ENCODE measurements around the gene NOP9.

NOP9 gene

GRCh38 chr14:24255438-24255837 is 44.2 kb upstream of the NOP9 start:
- Histone ChIP-seq H3K79me2 (ENCODE audit: low read length) (no peaks in the 10 kb centered on the region), H2AFZ (ENCODE audit: low read length) (no peak overlapping the region), H4K20me1 (ENCODE audit: insufficient read depth, low read length) (no peaks in the 10 kb centered on the region), H3K9ac (ENCODE audit: low read length) (no peak overlapping the region), H3K27ac (ENCODE audit: low read length) (no peak overlapping the region), H3K4me3 (ENCODE audit: low read length) (no peak overlapping the region), H3K27me3 (replicated peaks; ENCODE audit: insufficient read depth, low read length) (no peaks in the 10 kb centered on the region), H3F3A (ENCODE audit: insufficient read depth, low read length) (no peaks in the 10 kb centered on the region), H3K4me2 (ENCODE audit: low read depth, low read length) (no peak overlapping the region), H3K4me1 (ENCODE audit: low read length) (no peaks in the 10 kb centered on the region), H3K36me3 (replicated peaks; ENCODE audit: insufficient read depth, low read length) (no peaks in the 10 kb centered on the region), H3K9me3 (replicated peaks; ENCODE audit: insufficient read depth, low read length) (no peaks in the 10 kb centered on the region), H3K9me2 (replicated peaks; ENCODE audit: insufficient read depth, low read length) (no peaks in the 10 kb centered on the region)
- TF ChIP-seq EZH2 (optimal IDR thresholded peaks at IDR 0.05; ENCODE audit: low read depth, low read length) (no peak), EZH2phosphoT487 (IDR thresholded peaks at IDR 0.05; ENCODE audit: low read length) (no peak)
- TF ChIP-seq, protein P1, sequence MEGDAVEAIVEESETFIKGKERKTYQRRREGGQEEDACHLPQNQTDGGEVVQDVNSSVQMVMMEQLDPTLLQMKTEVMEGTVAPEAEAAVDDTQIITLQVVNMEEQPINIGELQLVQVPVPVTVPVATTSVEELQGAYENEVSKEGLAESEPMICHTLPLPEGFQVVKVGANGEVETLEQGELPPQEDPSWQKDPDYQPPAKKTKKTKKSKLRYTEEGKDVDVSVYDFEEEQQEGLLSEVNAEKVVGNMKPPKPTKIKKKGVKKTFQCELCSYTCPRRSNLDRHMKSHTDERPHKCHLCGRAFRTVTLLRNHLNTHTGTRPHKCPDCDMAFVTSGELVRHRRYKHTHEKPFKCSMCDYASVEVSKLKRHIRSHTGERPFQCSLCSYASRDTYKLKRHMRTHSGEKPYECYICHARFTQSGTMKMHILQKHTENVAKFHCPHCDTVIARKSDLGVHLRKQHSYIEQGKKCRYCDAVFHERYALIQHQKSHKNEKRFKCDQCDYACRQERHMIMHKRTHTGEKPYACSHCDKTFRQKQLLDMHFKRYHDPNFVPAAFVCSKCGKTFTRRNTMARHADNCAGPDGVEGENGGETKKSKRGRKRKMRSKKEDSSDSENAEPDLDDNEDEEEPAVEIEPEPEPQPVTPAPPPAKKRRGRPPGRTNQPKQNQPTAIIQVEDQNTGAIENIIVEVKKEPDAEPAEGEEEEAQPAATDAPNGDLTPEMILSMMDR (IDR thresholded peaks at IDR 0.05; ENCODE audit: low read length), result no peak
- DNase-seq, result no peak

DNA sequence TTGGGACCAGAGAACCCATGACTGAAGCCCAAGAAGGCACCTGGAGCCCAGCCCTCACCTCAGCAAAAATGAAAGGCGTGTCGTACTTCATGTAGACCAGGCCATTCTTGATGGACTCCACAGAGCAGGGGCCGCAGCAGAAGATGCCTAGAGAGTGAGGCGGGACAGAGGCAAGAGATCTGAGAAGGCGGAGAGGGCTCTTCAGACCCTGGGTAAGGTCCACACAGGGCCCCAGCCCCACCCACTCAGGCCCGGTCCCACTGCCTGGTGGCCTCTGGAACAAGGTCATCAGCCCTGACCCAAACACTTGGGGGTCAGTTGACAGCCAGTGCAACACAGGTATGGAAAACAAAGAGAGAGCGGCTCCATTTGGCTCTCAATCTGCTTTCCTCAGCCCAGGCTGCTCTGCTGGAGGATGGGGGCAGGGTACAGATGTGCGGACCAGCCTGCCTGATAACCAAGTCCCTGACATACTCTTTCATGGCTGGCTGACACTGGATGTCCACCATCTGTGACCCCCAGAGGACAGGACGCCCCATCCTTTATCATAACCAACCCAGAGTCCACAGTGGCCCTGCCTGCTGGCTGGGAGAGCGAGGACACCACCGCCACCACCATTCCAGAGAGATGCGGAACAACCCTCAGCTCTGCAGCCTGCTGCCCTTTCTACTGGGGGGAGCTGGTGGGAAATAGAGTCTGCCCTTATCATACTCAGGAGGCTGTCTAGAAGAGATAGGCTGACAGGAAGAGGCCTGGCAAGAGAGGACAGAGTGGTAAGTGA is 43.5 kb upstream of the NOP9 start:
- Histone ChIP-seq H3K4me1 (ENCODE audit: low read length) (no peaks in the 10 kb centered on the region), H3K4me2 (ENCODE audit: low read depth, low read length) (no peak overlapping the region), H3K9me2 (replicated peaks; ENCODE audit: insufficient read depth, low read length) (no peaks in the 10 kb centered on the region), H3K9me3 (replicated peaks; ENCODE audit: insufficient read depth, low read length) (no peaks in the 10 kb centered on the region), H3K27me3 (replicated peaks; ENCODE audit: insufficient read depth, low read length) (no peaks in the 10 kb centered on the region), H3K9ac (ENCODE audit: low read length) (no peak overlapping the region), H3K27ac (ENCODE audit: low read length) (no peak overlapping the region), H4K20me1 (ENCODE audit: insufficient read depth, low read length) (no peaks in the 10 kb centered on the region), H2AFZ (ENCODE audit: low read length) (no peak overlapping the region), H3K4me3 (ENCODE audit: low read length) (no peak overlapping the region), H3K36me3 (replicated peaks; ENCODE audit: insufficient read depth, low read length) (no peaks in the 10 kb centered on the region), H3F3A (ENCODE audit: insufficient read depth, low read length) (no peaks in the 10 kb centered on the region), H3K79me2 (ENCODE audit: low read length) (no peaks in the 10 kb centered on the region)
- TF ChIP-seq EZH2phosphoT487 (IDR thresholded peaks at IDR 0.05; ENCODE audit: low read length) (no peak), EZH2 (optimal IDR thresholded peaks at IDR 0.05; ENCODE audit: low read depth, low read length) (no peak)
- TF ChIP-seq, protein P1 (IDR thresholded peaks at IDR 0.05; ENCODE audit: low read length), result no peak
- no peak for DNase-seq

DNA sequence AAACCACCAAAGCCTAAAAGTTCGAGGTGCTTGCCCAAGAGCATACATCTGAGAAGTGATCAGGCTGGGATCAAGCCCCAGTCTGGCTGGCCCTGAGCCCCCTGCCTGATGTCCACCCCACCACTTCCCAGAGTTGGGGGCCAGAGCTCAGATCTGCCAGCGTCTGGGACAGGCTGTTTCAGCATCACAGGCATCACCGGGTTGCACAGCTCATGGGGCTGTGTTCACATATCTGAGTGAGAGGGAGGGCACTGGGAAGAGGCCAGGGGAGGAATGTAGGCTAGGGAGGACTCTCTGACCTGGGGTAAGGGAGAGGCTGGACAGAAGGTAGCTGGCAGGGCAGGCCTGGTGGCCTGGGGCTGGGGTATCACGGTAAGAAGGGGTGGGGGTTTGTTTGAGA is 42.7 kb upstream of the NOP9 start:
- H2AFZ ChIP-seq (ENCODE audit: low read length), result no peak overlapping the region
- no peaks in the 10 kb centered on the region for H3K27me3 ChIP-seq (replicated peaks; ENCODE audit: insufficient read depth, low read length)
- no peaks in the 10 kb centered on the region for H3K9me2 ChIP-seq (replicated peaks; ENCODE audit: insufficient read depth, low read length)
- no peak for DNase-seq
- no peak overlapping the region for H3K27ac ChIP-seq (ENCODE audit: low read length)
- no peaks in the 10 kb centered on the region for H3F3A ChIP-seq (ENCODE audit: insufficient read depth, low read length)
- no peaks in the 10 kb centered on the region for H3K4me1 ChIP-seq (ENCODE audit: low read length)
- no peaks in the 10 kb centered on the region for H3K36me3 ChIP-seq (replicated peaks; ENCODE audit: insufficient read depth, low read length)
- H3K4me2 ChIP-seq (ENCODE audit: low read depth, low read length), result no peak overlapping the region
- no peaks in the 10 kb centered on the region for H4K20me1 ChIP-seq (ENCODE audit: insufficient read depth, low read length)
- H3K4me3 ChIP-seq (ENCODE audit: low read length), result no peak overlapping the region
- no peaks in the 10 kb centered on the region for H3K9me3 ChIP-seq (replicated peaks; ENCODE audit: insufficient read depth, low read length)
- H3K9ac ChIP-seq (ENCODE audit: low read length), result no peak overlapping the region
- TF ChIP-seq EZH2 (optimal IDR thresholded peaks at IDR 0.05; ENCODE audit: low read depth, low read length), result no peak
- no peak for TF ChIP-seq EZH2phosphoT487 (IDR thresholded peaks at IDR 0.05; ENCODE audit: low read length)
- TF ChIP-seq, protein P1 (IDR thresholded peaks at IDR 0.05; ENCODE audit: low read length), result no peak
- H3K79me2 ChIP-seq (ENCODE audit: low read length), result no peaks in the 10 kb centered on the region
